ENCODE data around the gene NAT8L.

Gene NAT8L

GRCh38 chr4:2046031-2046961 is 12.8 kb upstream of the NAT8L start:
- no peak for FAIRE-seq

- FAIRE-seq = no peak
Observed at GRCh38 chr4:2047031-2047660, 12.0 kb upstream of the NAT8L start.

GRCh38 chr4:2047781-2048581 is 11.1 kb upstream of the NAT8L start:
- no peak for FAIRE-seq

DNA sequence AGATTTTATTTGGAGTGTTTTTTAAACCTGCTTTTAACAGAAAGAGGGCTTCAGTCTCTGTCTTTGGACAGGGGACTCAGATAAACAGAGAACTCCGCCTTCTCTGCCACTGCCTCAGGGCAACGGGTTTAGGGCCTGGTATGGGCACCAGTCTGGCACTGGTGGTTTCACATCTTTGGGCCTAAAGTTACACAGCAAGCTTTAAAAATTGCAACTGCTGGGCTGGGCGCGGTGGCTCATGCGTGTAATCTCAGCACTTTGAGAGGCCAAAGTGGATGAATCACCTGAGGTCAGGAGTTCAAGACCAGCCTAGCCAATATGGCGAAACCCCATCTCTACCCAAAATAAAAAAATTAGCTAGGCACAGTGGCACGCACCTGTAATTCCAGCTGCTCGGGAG is 10.3 kb upstream of the NAT8L start:
- FAIRE-seq = no peak

DNA sequence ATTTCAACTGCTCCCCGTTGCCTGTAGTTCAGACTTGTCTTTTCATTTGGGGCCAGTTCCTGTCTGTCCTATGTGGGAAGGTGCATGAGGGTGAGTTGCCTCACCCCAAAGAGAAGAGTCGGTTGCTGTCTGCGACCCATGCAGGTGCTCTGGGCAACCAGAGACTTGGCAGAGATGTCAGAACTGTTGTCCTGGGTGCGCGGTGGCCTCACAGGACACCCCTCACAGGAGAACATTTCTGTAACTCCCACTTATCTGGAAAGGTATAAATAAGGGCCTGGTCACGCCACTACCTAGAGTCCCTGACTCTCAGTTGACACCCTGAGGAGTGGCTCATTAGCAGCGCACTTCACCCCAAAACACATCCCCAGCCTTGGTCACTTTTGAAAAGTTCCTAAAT is 9.7 kb upstream of the NAT8L start:
- FAIRE-seq = no peak

GRCh38 chr4:2049811-2050210 is 9.3 kb upstream of the NAT8L start:
- no peak for FAIRE-seq

- no peak for FAIRE-seq
Observed at GRCh38 chr4:2051086-2051485, 8.0 kb upstream of the NAT8L start.

GRCh38 chr4:2054217-2054616 is 4.9 kb upstream of the NAT8L start:
- no peak for FAIRE-seq

DNA sequence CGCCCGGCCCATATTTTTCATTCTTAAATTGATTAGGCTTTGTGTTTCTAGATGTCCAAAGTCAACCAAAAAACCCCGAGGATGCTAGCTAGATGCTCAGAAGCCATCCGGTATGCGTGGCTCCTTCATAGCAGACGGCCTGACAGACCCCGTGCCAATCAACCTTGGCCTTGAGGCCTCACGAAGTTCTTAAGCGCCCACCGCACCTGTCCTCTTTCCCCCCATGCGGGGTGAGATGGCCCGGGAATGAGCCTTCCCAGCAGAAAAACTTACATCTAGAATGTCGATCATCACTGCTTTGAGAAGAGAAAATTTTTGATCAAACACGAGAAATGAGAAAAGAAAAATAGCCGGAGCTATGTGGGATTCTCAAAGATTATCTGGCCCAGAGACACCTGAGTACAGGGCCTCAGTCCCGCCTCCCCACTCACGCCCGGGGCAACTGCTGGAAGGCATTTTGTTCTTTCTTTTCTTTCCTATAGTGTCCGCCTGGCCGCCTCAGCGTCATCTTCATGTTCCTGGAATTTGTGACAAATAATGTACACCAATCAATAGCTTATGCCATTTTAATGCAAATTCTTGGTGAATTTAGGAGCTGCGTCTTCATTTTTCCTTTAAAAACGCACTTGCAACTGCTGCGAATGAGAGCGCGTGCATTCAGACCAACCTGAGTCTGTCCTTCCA is 1.6 kb upstream of the NAT8L start:
- FAIRE-seq = no peak

GRCh38 chr4:2058264-2059045 is 672 bp upstream of the NAT8L start:
- no peak for FAIRE-seq

GRCh38 chr4:2059726-2060602 is 837 bp downstream of the NAT8L start:
- no peak for FAIRE-seq

DNA sequence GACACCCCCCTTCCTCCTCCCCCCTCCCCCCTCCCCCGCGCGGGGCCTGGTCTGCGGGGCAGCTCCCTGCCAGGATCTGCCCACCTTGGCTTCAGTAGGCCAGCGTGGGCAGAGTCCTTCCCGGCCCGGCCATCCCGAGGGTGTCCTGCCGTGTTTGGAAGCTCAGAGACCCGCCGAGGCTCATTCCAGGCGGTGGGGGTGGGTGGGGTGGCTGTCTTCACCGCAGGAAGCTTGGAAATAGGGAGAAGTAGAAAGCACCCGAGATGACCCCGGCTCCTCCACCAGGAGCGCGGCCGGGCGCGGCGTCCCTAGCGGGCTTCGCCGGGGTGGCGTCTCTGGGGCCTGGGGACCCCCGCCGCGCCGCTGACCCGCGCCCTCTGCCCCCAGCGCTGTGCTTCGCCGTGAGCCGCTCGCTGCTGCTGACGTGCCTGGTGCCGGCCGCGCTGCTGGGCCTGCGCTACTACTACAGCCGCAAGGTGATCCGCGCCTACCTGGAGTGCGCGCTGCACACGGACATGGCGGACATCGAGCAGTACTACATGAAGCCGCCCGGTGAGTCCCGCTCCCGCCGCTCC is 1.6 kb downstream of the NAT8L start:
- FAIRE-seq = no peak

GRCh38 chr4:2061186-2062131 is 2.3 kb downstream of the NAT8L start:
- FAIRE-seq = no peak

DNA sequence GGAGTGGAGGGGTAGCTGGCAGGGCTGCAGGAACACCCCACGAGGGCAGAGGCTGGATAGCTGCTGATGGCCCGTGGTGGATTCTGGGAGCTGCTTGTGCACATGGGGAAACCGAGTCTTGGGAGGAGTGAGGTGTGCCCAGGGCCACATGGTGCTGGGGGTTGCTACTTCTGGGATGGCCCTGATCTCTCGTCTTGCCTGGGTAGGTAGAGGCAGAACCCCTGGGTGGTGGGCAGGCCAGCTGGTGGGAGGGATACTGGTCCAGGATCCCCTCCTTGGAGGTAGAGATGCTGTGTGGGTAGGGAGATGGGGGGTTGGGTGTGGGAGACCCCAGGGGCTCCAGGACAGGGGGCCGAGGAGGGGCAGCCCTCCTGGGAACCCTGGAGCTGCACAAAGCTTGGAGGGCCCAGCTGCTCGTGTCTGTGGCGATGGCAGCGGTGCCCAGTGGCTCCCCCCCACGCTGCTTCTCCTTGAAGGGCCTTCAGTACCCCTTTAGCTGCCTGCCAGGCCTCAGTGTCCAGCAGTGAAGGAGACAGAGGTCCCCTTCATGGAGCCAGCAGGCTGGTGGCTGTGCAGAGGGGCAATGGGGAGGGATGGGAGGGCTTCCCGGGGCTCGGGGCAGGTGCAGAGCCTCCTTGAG is 3.2 kb downstream of the NAT8L start:
- FAIRE-seq = no peak

DNA sequence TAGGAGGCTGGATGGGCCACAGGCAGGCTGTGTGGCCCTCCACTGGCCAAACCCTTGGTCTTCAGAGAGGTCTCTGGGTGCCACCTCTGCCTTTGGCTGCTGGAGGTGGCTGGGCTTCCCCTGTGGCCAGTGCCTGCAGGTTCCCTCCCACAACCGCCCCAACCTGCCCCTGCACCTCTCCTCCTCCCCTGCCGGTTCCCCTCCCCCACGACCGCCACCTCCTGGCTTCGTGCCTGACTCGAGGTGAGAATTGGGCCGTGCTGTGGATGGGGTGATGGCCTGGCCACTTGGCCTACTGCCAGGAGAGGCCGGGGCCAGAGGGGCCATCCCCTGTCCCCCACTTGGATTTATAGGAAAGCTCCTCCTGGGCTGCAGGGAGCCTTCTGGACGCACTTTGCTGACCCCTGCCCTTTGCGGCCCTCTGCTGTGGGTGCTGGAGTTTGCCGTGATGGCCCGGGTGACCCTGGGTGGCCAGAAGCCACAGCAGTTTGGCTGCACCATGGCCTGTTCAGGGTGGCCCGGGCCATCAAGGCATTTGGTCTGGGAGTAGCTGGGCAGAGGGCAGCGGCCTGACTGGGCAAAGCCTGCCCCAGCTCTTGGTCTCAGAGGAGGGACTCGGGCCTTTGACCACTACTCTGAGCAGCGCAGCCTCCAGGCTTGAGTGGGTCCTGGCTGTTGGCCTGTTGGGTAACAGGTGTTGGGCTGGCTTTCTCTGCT is 3.8 kb downstream of the NAT8L start:
- no peak for FAIRE-seq

GRCh38 chr4:2063557-2064275 is 4.6 kb downstream of the NAT8L start:
- no peak for FAIRE-seq

DNA sequence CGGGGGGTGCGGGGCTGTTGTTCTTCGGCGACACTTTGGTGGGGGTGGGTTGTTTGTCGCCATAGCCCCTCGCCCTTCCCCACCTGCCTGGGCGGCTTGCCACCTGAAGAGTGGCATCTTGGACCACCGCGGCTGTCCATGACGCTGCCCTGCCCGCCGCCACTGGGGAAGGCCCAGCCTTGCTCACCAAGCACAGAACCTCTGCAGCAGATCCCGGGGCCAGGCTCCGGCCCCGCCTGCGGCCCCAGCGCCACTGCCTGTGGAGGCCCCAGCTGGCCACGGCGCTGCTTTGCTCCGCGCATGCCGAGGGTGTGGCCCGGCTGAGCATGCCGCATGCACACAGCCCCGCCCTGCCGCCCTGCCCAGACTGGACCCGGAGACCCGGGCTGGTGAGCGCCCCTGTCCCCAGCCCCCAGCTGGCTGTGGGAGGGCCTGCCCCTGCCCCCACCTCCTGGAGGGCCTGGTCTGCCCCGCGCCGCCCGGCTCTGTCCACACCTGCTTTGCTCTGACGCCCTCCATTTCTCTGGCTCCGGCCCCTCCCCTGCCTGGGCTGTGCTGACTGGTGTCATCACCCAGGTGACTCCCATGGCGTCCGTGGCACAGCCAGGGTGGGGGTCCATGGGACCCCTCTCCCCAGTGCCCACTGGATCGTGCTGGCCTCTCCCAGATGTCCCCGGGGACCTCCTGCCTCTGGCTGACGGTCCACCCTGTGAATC is 5.3 kb downstream of the NAT8L start:
- no peak for FAIRE-seq

All from G401.6 (cell line).